A673 (cell line): ENCODE results near the gene CAMKK1. TPM values are rescaled to one million over a fixed set of nuclear protein-coding genes. Genes with fewer than 3 reads are reported as not detected.
A peak's percentile ranks its signal among the peaks of the same experiment; 100 is the strongest.

ENCODE experiments used
- BruUV-seq: library from RNA; stranded (reverse); fragments of 400-500 nt; replicated peaks from 2 replicates; lab custom pipeline; 2021; lab: Mats Ljungman, UMichigan
- CTCF ChIA-PET: fragments of 300-600 bp; sonication (Branson Sonifier 250); formaldehyde crosslinking; loops from one replicate; lab custom pipeline; 2022; ENCODE audit warnings: antibody characterized with exemption; lab: Charles Lee
- POLR2A ChIA-PET: fragments of 300-600 bp; sonication (Branson Sonifier 250); formaldehyde crosslinking; loops from one replicate; lab custom pipeline; 2022; ENCODE audit warnings: antibody characterized with exemption; ENCODE audit not compliant: low non-redundant PET; lab: Charles Lee
- DNase-seq: peaks from one replicate; pipeline ENCODE4 v3.0.0-alpha.2; 2015; ENCODE audit warnings: low spot score
- H3K27ac ChIP-seq: fragments of 200-600 bp; sonication (generic); 2 replicates; pipeline ENCODE4 v1.5.1; 2016; ENCODE audit warnings: mixed run types, low read depth, mild to moderate bottlenecking, mixed read lengths, antibody characterized with exemption, low read length; ENCODE audit not compliant: poor library complexity, severe bottlenecking
- H3K27me3 ChIP-seq: fragments of 200-600 bp; sonication (generic); replicated peaks from 2 replicates; pipeline ENCODE4 v1.6.1; 2017; ENCODE audit warnings: mixed run types, low read depth, mild to moderate bottlenecking, mixed read lengths, antibody characterized with exemption, low read length; ENCODE audit not compliant: insufficient read depth, poor library complexity
- H3K36me3 ChIP-seq: fragments of 200-600 bp; sonication (generic); 2 replicates; pipeline ENCODE4 v1.6.1; 2016; ENCODE audit warnings: mixed run types, mild to moderate bottlenecking, mixed read lengths, antibody characterized with exemption, low read length; ENCODE audit not compliant: insufficient read depth, poor library complexity, severe bottlenecking
- H3K4me1 ChIP-seq: fragments of 200-600 bp; sonication (generic); 2 replicates; pipeline ENCODE4 v1.6.1; 2017; ENCODE audit warnings: mixed run types, mild to moderate bottlenecking, mixed read lengths, antibody characterized with exemption, low read length; ENCODE audit not compliant: insufficient read depth, poor library complexity, severe bottlenecking
- H3K4me3 ChIP-seq: fragments of 200-600 bp; sonication (generic); 2 replicates; pipeline ENCODE4 v1.5.1; 2016; ENCODE audit warnings: low read depth, mixed run types, mild to moderate bottlenecking, mixed read lengths, low read length; ENCODE audit not compliant: poor library complexity, severe bottlenecking
- H3K9me3 ChIP-seq: fragments of 200-600 bp; sonication (generic); 2 replicates; pipeline ENCODE4 v1.6.1; 2016; ENCODE audit warnings: mixed run types, low read depth, mild to moderate bottlenecking, mixed read lengths, antibody characterized with exemption, low read length; ENCODE audit not compliant: poor library complexity, severe bottlenecking
- EZH2 ChIP-seq: fragments of 200-600 bp; sonication (generic); IDR thresholded peaks from 2 replicates; pipeline ENCODE4 v1.6.1; 2017; ENCODE audit warnings: borderline replicate concordance, low read depth, mild to moderate bottlenecking, mixed read lengths, antibody characterized with exemption, low read length; ENCODE audit not compliant: poor library complexity, severe bottlenecking
- intact Hi-C: fragments of 100-400 bp; cut with micrococcal nuclease; formaldehyde crosslinking; loops from one replicate; pipeline ENCODE4 v1.10.0; 2022; ENCODE audit not compliant: unreplicated experiment
- total RNA-seq: library from RNA; stranded (reverse); gene quantifications from 2 replicates; pipeline ENCODE4 v1.2.3, GENCODE V29; 2021
- TF ChIP-seq, protein P1 (sequence below): fragments of 300-800, 200-600 bp; sonication (generic); conservative IDR thresholded peaks from 2 replicates; pipeline ENCODE4 v1.5.1; 2017; ENCODE audit warnings: low read depth, mild to moderate bottlenecking, antibody characterized with exemption, low read length, moderate library complexity, mixed read lengths

Gene CAMKK1
- total RNA-seq, 1 experiment from 2014 or later = 6.1 TPM

DNA sequence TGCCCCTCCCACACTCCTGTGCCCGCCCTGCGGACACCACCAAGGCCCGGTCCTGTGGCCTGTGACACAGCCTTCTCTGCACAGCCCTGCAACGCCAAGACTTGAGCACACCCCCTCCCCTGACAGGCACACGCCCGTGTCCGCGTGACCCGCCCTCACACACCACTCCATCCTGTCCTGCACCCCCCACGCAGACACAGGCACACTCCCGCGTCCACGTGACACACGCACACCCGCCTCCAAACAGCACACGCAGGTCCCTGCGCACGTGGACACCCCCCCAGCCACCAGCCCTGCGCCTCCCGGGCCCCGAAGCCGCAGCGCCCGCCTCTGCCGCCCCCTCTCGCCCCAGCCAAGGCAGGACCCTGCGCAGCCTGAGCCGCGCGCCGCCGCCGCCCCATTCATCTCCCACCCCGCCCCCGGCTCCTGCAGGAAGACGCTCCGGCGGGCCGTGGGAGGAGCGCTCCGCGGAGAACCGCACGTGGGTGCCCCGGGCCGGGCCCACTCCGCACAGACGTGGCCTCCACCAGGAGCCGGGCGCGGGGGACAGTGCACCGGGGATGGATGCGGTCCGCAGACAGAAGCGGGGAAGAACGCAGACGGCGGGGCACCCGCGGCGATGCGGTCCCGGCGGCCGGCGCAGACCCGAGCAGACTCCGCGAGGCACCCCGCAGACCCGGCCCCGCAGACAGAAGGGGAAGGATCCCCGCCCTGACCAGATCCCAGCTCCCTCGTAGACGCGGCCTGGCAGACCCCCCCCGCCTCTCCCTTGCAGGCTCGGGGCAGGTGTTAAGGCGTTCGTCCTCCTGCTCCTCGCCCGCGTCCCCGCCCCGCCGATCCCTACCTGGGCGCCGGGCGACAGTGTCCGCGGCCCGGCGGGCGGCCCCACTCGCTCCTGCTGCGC is 506 bp downstream of the CAMKK1 start:
- H3K4me1 ChIP-seq = peaks cover 51% of the 10 kb centered on the region
- peak overlapping the region; percentile 74 for H3K4me3 ChIP-seq
- H3K27ac ChIP-seq = no peak overlapping the region
- intact Hi-C loops = no loop called here
- no peaks in the 10 kb centered on the region for H3K9me3 ChIP-seq
- no peaks in the 10 kb centered on the region for H3K27me3 ChIP-seq
- no peaks in the 10 kb centered on the region for H3K36me3 ChIP-seq
- ChIA-PET CTCF (interaction anchor here (0.5 to 1.0 kb wide), 2 partner anchors 10 to 46 kb away, joined by 3 to 5 read pairs; partner anchors contain the start of gene NCBP3), POLR2A (interaction anchor here (0.6 kb wide), 2 partner anchors 12 to 221 kb away, joined by 3 to 8 read pairs; no protein-coding TSS in a partner anchor)
- peak; percentile 64 for DNase-seq
- BruUV-seq = no TSS peak
- TF ChIP-seq, protein P1, sequence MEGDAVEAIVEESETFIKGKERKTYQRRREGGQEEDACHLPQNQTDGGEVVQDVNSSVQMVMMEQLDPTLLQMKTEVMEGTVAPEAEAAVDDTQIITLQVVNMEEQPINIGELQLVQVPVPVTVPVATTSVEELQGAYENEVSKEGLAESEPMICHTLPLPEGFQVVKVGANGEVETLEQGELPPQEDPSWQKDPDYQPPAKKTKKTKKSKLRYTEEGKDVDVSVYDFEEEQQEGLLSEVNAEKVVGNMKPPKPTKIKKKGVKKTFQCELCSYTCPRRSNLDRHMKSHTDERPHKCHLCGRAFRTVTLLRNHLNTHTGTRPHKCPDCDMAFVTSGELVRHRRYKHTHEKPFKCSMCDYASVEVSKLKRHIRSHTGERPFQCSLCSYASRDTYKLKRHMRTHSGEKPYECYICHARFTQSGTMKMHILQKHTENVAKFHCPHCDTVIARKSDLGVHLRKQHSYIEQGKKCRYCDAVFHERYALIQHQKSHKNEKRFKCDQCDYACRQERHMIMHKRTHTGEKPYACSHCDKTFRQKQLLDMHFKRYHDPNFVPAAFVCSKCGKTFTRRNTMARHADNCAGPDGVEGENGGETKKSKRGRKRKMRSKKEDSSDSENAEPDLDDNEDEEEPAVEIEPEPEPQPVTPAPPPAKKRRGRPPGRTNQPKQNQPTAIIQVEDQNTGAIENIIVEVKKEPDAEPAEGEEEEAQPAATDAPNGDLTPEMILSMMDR = no peak

- intact Hi-C loops = no loop called here
- CTCF ChIA-PET = no interaction called here
- Histone ChIP-seq H3K4me3 (peak overlapping the region; percentile 74), H3K27ac (no peak overlapping the region), H3K4me1 (peaks cover 56% of the 10 kb centered on the region), H3K27me3 (no peaks in the 10 kb centered on the region), H3K9me3 (no peaks in the 10 kb centered on the region), H3K36me3 (no peaks in the 10 kb centered on the region)
- no TSS peak for BruUV-seq
- POLR2A ChIA-PET = no interaction called here
- no peak for DNase-seq
- TF ChIP-seq, protein P1 = no peak
- TF ChIP-seq EZH2 = no peak
Observed at GRCh38 chr17:3891626-3892094, 1.2 kb downstream of the CAMKK1 start.

DNA sequence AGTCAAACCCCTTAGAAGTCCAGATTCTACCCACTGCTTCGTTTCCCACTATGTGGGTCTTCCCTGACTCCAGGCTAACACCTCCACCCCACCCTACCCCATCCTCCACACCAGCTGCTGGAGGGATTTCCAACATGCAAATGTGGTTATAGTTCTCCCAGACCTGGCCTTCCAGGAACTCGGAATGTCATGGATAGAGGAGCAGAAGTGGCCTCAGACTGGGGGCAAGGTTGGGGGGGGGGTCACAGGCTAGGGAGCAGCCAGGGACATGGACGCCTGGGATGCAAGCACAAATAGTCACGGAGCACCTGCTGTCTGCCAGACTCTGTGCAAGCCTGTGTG is 2.0 kb downstream of the CAMKK1 start:
- POLR2A ChIA-PET = no interaction called here
- no peak for TF ChIP-seq EZH2
- TF ChIP-seq, protein P1 = no peak
- Histone ChIP-seq H3K4me3 (no peak overlapping the region), H3K36me3 (no peaks in the 10 kb centered on the region), H3K27me3 (no peaks in the 10 kb centered on the region), H3K9me3 (no peaks in the 10 kb centered on the region), H3K27ac (peak overlapping the region; percentile 14), H3K4me1 (peaks cover 52% of the 10 kb centered on the region)
- CTCF ChIA-PET = interaction anchor here (0.6 kb wide), 1 partner anchor 402 kb away, joined by 5 read pairs; no protein-coding TSS in a partner anchor
- BruUV-seq = no TSS peak
- intact Hi-C loops = no loop called here
- no peak for DNase-seq
